Right ventricle myocardium superior (tissue), 1 donor: ENCODE measurements around the gene LDLRAP1. TPM values are rescaled to one million over a fixed set of nuclear protein-coding genes. Genes with fewer than 3 reads are reported as not detected.

Experiments
- ATAC-seq: fragments of 200-7000 bp; cut with Tn5 transposase; one replicate; pipeline ENCODE4 v1.9.1; 2020; ENCODE audit warnings: mild to moderate bottlenecking; ENCODE audit not compliant: poor library complexity
- DNase-seq: peaks from one replicate; pipeline ENCODE4 v3.0.0-alpha.2; 2020
- intact Hi-C: fragments of 100-400 bp; cut with DNase I; formaldehyde crosslinking; loops from one replicate; pipeline ENCODE4 v1.11.2; 2022
- total RNA-seq: library from RNA; stranded (reverse); fragmentation: NEBNext Ultra II Directional; extraction: Animal tissue kit (Norgen Biotek cat#: 25700); gene quantifications from one replicate; pipeline ENCODE4 v1.2.1, GENCODE V29; 2021
- donor health status: DM: no; HTN: yes; CAD: no; lungs with severe emphysema.

Gene LDLRAP1
- total RNA-seq, 1 donor from 2014 or later: 11.8 TPM

GRCh38 chr1:25520446-25521061 is 22.9 kb upstream of the LDLRAP1 start:
- ATAC-seq (peak; percentile 73), DNase-seq (peak; percentile 69)
- intact Hi-C loops: loop anchor here (10.0 kb wide), 1 partner anchor 116 kb away; no protein-coding TSS in a partner anchor

- intact Hi-C loops: loop anchor here (10.0 kb wide), 1 partner anchor 117 kb away; no protein-coding TSS in a partner anchor
- DNase-seq (no peak), ATAC-seq (no peak)
Observed at GRCh38 chr1:25522031-25522655, 21.3 kb upstream of the LDLRAP1 start.

- no peak for ATAC-seq
- intact Hi-C loops: loop anchor here (10.0 kb wide), 1 partner anchor 119 kb away; no protein-coding TSS in a partner anchor
- no peak for DNase-seq
Observed at GRCh38 chr1:25523542-25523941, 19.9 kb upstream of the LDLRAP1 start.

GRCh38 chr1:25524568-25525360 is 18.6 kb upstream of the LDLRAP1 start:
- ATAC-seq: no peak
- intact Hi-C loops: loop anchor here (10.0 kb wide), 1 partner anchor 120 kb away; no protein-coding TSS in a partner anchor
- no peak for DNase-seq

- DNase-seq (no peak), ATAC-seq (no peak)
- intact Hi-C loops: loop anchor here (10.0 kb wide), 1 partner anchor 121 kb away; no protein-coding TSS in a partner anchor
Observed at GRCh38 chr1:25525361-25525688, 18.1 kb upstream of the LDLRAP1 start.

GRCh38 chr1:25526753-25527152 is 16.7 kb upstream of the LDLRAP1 start:
- no peak for ATAC-seq
- DNase-seq: no peak
- intact Hi-C loops: loop anchor here (10.0 kb wide), 1 partner anchor 122 kb away; no protein-coding TSS in a partner anchor

- intact Hi-C loops: loop anchor here (10.0 kb wide), 1 partner anchor 123 kb away; no protein-coding TSS in a partner anchor
- ATAC-seq (no peak), DNase-seq (no peak)
Observed at GRCh38 chr1:25527226-25527846, 16.1 kb upstream of the LDLRAP1 start.

- intact Hi-C loops: loop anchor here (10.0 kb wide), 1 partner anchor 123 kb away; no protein-coding TSS in a partner anchor
- DNase-seq: no peak
- ATAC-seq: no peak
Observed at GRCh38 chr1:25527946-25528595, 15.3 kb upstream of the LDLRAP1 start.

GRCh38 chr1:25528881-25529517 is 14.4 kb upstream of the LDLRAP1 start:
- intact Hi-C loops: loop anchor here (10.0 kb wide), 1 partner anchor 124 kb away; no protein-coding TSS in a partner anchor
- no peak for ATAC-seq
- no peak for DNase-seq

- intact Hi-C loops: loop anchor here (10.0 kb wide), 1 partner anchor 125 kb away; no protein-coding TSS in a partner anchor
- ATAC-seq (no peak), DNase-seq (no peak)
Observed at GRCh38 chr1:25529518-25530185, 13.8 kb upstream of the LDLRAP1 start.

GRCh38 chr1:25530186-25531081 is 13.0 kb upstream of the LDLRAP1 start:
- DNase-seq: no peak
- intact Hi-C loops: no loop called here
- no peak for ATAC-seq

GRCh38 chr1:25531082-25531461 is 12.3 kb upstream of the LDLRAP1 start:
- DNase-seq (no peak), ATAC-seq (peak; percentile 66)
- intact Hi-C loops: no loop called here

- ATAC-seq (no peak), DNase-seq (no peak)
- intact Hi-C loops: no loop called here
Observed at GRCh38 chr1:25532970-25533369, 10.4 kb upstream of the LDLRAP1 start.

- intact Hi-C loops: no loop called here
- DNase-seq (no peak), ATAC-seq (no peak)
Observed at GRCh38 chr1:25533775-25534409, 9.5 kb upstream of the LDLRAP1 start.

- intact Hi-C loops: no loop called here
- DNase-seq: no peak
Observed at GRCh38 chr1:25534410-25534788, 9.0 kb upstream of the LDLRAP1 start.

GRCh38 chr1:25536124-25536523 is 7.3 kb upstream of the LDLRAP1 start:
- intact Hi-C loops: no loop called here
- no peak for DNase-seq
- ATAC-seq: no peak

More at GRCh38 chr1:25534410-25534788, 9.0 kb upstream of the LDLRAP1 start:
- ATAC-seq: no peak
